ENCODE measurements around the gene MAP3K5.

MAP3K5 gene

GRCh38 chr6:136682292-136682691 is 110.0 kb downstream of the MAP3K5 start:
- no peak for DNase-seq

- DNase-seq: no peak
Measured at GRCh38 chr6:136677822-136678221, 114.5 kb downstream of the MAP3K5 start.

- no peak for DNase-seq
Measured at GRCh38 chr6:136677344-136677743, 114.9 kb downstream of the MAP3K5 start.

GRCh38 chr6:136676075-136676474 is 116.2 kb downstream of the MAP3K5 start:
- no peak for DNase-seq

GRCh38 chr6:136673571-136673970 is 118.7 kb downstream of the MAP3K5 start:
- DNase-seq: no peak

GRCh38 chr6:136672144-136672543 is 120.1 kb downstream of the MAP3K5 start:
- DNase-seq: no peak

GRCh38 chr6:136669299-136669699 is 123.0 kb downstream of the MAP3K5 start:
- DNase-seq: no peak

GRCh38 chr6:136668571-136668970 is 123.7 kb downstream of the MAP3K5 start:
- DNase-seq: no peak

GRCh38 chr6:136666041-136666440 is 126.2 kb downstream of the MAP3K5 start:
- DNase-seq: no peak

GRCh38 chr6:136662347-136663237 is 129.7 kb downstream of the MAP3K5 start:
- no peak for DNase-seq

GRCh38 chr6:136660727-136661126 is 131.6 kb downstream of the MAP3K5 start:
- DNase-seq: no peak

GRCh38 chr6:136659991-136660499 is 132.2 kb downstream of the MAP3K5 start:
- DNase-seq: no peak

- DNase-seq: no peak
Measured at GRCh38 chr6:136658711-136659110, 133.6 kb downstream of the MAP3K5 start.

- no peak for DNase-seq
Measured at GRCh38 chr6:136657666-136658065, 134.6 kb downstream of the MAP3K5 start.

- DNase-seq: no peak
Measured at GRCh38 chr6:136656121-136656520, 136.2 kb downstream of the MAP3K5 start.

GRCh38 chr6:136655239-136656014 is 136.8 kb downstream of the MAP3K5 start:
- no peak for DNase-seq

GRCh38 chr6:136654086-136654485 is 138.2 kb downstream of the MAP3K5 start:
- DNase-seq: no peak

GRCh38 chr6:136652656-136653055 is 139.6 kb downstream of the MAP3K5 start:
- DNase-seq: no peak

GRCh38 chr6:136651982-136652381 is 140.3 kb downstream of the MAP3K5 start:
- no peak for DNase-seq

- peak; percentile 68 for DNase-seq
Measured at GRCh38 chr6:136647363-136647852, 144.9 kb downstream of the MAP3K5 start.

GRCh38 chr6:136646377-136646776 is 145.9 kb downstream of the MAP3K5 start:
- no peak for DNase-seq

- no peak for DNase-seq
Measured at GRCh38 chr6:136644597-136644952, 147.7 kb downstream of the MAP3K5 start.

GRCh38 chr6:136643850-136644596 is 148.3 kb downstream of the MAP3K5 start:
- peak; percentile 81 for DNase-seq

Measured in activated CD4-positive, alpha-beta T cell treated with anti-CD3 and anti-CD28 coated beads, Interleukin-2, Interleukin-6, amounts not matched to agents 100 ng/mL and 50 ng/mL, durations not matched to agents 16 hours and 8 hours (primary cell).